Activated CD8-positive, alpha-beta memory T cell treated with anti-CD3 and anti-CD28 coated beads, Interleukin-2, amount 50 U/mL, for 48 hours (primary cell): ENCODE results near the gene SERTAD1.

Experiments
- DNase-seq: peaks from one replicate; pipeline ENCODE4 v3.0.0-alpha.2; 2020

The SERTAD1 gene

GRCh38 chr19:40398417-40399131 lies 27.2 kb downstream of the SERTAD1 start:
- DNase-seq = peak; percentile 75

- DNase-seq = no peak
Observed at GRCh38 chr19:40397568-40397906, 28.3 kb downstream of the SERTAD1 start.

- DNase-seq = no peak
Observed at GRCh38 chr19:40396886-40397567, 28.8 kb downstream of the SERTAD1 start.

GRCh38 chr19:40395956-40396355 lies 29.8 kb downstream of the SERTAD1 start:
- DNase-seq = no peak

- no peak for DNase-seq
Observed at GRCh38 chr19:40394816-40395210, 31.0 kb downstream of the SERTAD1 start.

GRCh38 chr19:40393894-40394815 lies 31.6 kb downstream of the SERTAD1 start:
- no peak for DNase-seq

GRCh38 chr19:40392894-40393517 lies 32.8 kb downstream of the SERTAD1 start:
- no peak for DNase-seq

- DNase-seq = no peak
Observed at GRCh38 chr19:40392123-40392522, 33.7 kb downstream of the SERTAD1 start.

- DNase-seq = no peak
Observed at GRCh38 chr19:40390084-40390742, 35.6 kb downstream of the SERTAD1 start, which contains the start of gene HIPK4. Gene HIPK4 (minus strand): TSS chr19:40390181. CDS start chr19:40389902, 279 bp downstream.

- no peak for DNase-seq
Observed at GRCh38 chr19:40389404-40390083, 36.2 kb downstream of the SERTAD1 start.

- DNase-seq = no peak
Observed at GRCh38 chr19:40388481-40388880, 37.3 kb downstream of the SERTAD1 start.

- no peak for DNase-seq
Observed at GRCh38 chr19:40387155-40387554, 38.6 kb downstream of the SERTAD1 start.

GRCh38 chr19:40383668-40384248 lies 42.0 kb downstream of the SERTAD1 start:
- no peak for DNase-seq

- DNase-seq = no peak
Observed at GRCh38 chr19:40381321-40381720, 44.5 kb downstream of the SERTAD1 start.

GRCh38 chr19:40380199-40381037 lies 45.4 kb downstream of the SERTAD1 start:
- no peak for DNase-seq

- DNase-seq = no peak
Observed at GRCh38 chr19:40379446-40380198, 46.2 kb downstream of the SERTAD1 start.

GRCh38 chr19:40378509-40378908 lies 47.3 kb downstream of the SERTAD1 start:
- no peak for DNase-seq

GRCh38 chr19:40377876-40378385 lies 47.9 kb downstream of the SERTAD1 start:
- DNase-seq = no peak

GRCh38 chr19:40376286-40376862 lies 49.4 kb downstream of the SERTAD1 start:
- no peak for DNase-seq
